K562 (cell line): ENCODE results near the gene GNB2. TPM values are rescaled to one million over a fixed set of nuclear protein-coding genes. Genes with fewer than 3 reads are reported as not detected.

ENCODE experiments used
- HDAC6 ChIP-seq: IDR thresholded peaks from 2 replicates; pipeline ENCODE4 v1.6.1; 2012; ENCODE audit warnings: low read depth, mild to moderate bottlenecking, control low read depth, inconsistent platforms, low read length, moderate library complexity
- MEIS2 ChIP-seq: fragments of 450-650 bp; IDR thresholded peaks from 2 replicates; pipeline ENCODE4 v1.6.1; 2014; ENCODE audit warnings: mild to moderate bottlenecking; ENCODE audit not compliant: partially characterized antibody
- POLR2AphosphoS5 ChIP-seq: IDR thresholded peaks from 2 replicates; pipeline ENCODE4 v1.6.1; 2011; ENCODE audit warnings: mild to moderate bottlenecking, low read depth, low read length, moderate library complexity; ENCODE audit not compliant: control insufficient read depth, insufficient read depth
- RB1 ChIP-seq: fragments of 450-650 bp; IDR thresholded peaks from 2 replicates; pipeline ENCODE4 v1.6.1; 2017; ENCODE audit warnings: low read depth, mild to moderate bottlenecking
- SMARCE1 ChIP-seq: fragments of 450-650 bp; IDR thresholded peaks from 2 replicates; pipeline ENCODE4 v1.7.1; 2016; ENCODE audit warnings: mild to moderate bottlenecking
- TEAD2 ChIP-seq: fragments of 450-650 bp; IDR thresholded peaks from 2 replicates; pipeline ENCODE4 v1.6.1; 2016; ENCODE audit warnings: missing genetic modification characterization, control low read depth, missing compliant biosample characterization
- TEAD4 ChIP-seq, 2 experiments: sonication (generic) in 1 of 2; formaldehyde crosslinking in 1 of 2; IDR thresholded peaks; 2 replicates each; pipeline versions ENCODE4 v1.6.1 to v1.8.0; 2012 to 2022; ENCODE audit warnings: borderline replicate concordance in 1 of 2, inconsistent platforms in 1 of 2, low read length in 1 of 2, mild to moderate bottlenecking in 1 of 2, missing genetic modification reagents in 1 of 2
- TOE1 ChIP-seq, 2 experiments: fragments of 450-650 bp in 1 of 2; sonication (generic) in 1 of 2; formaldehyde crosslinking in 1 of 2; IDR thresholded peaks; 2 replicates each; pipeline versions ENCODE4 v1.7.1 to v1.8.0; 2016 to 2022; ENCODE audit warnings: borderline replicate concordance in 2 of 2, mild to moderate bottlenecking in 2 of 2, antibody characterized with exemption in 1 of 2, inconsistent platforms in 1 of 2, low read depth in 1 of 2, missing genetic modification reagents in 1 of 2, moderate library complexity in 1 of 2
- ZNF668 ChIP-seq: fragments of 250-450 bp; sonication (Bioruptor Pico); IDR thresholded peaks from 2 replicates; pipeline ENCODE4 v1.8.0; 2022; ENCODE audit warnings: mild to moderate bottlenecking, inconsistent platforms
- ZZZ3 ChIP-seq: fragments of 450-650 bp; IDR thresholded peaks from 2 replicates; pipeline ENCODE4 v1.6.1; 2016; ENCODE audit warnings: antibody characterized with exemption, mild to moderate bottlenecking, moderate library complexity
- polyA plus RNA-seq, 8 experiments: library from polyadenylated mRNA; depleted of rRNA in 4 of 8; stranded (reverse) in 5 of 8; unstranded in 3 of 8; fragments of >200 nt; fragmentation: Nextera tagmentation in 2 of 8; fragmentation: Illumina TruSeq in 1 of 8; extraction: Ambion mirVana in 2 of 8; extraction: Trizol in 1 of 8; gene quantifications; 2 replicates each; pipeline versions ENCODE4 v1.2.1 to v1.2.3, GENCODE V29; 2011 to 2014; ENCODE audit warnings: inconsistent platforms in 1 of 8, missing spikeins in 1 of 8
- total RNA-seq, 7 experiments: library from RNA; depleted of rRNA in 6 of 7; stranded (reverse); fragments of >200 nt in 6 of 7; fragmentation: Illumina TruSeq in 2 of 7; extraction: Trizol in 2 of 7; gene quantifications; 2 replicates each; pipeline versions ENCODE4 v1.2.1 to v1.2.3, GENCODE V29; 2011 to 2021; ENCODE audit warnings: low replicate concordance in 1 of 7
- TF ChIP-seq, protein P1 (sequence below), 2 experiments: fragments of 450-650 bp; IDR thresholded peaks; 2 replicates each; pipeline ENCODE4 v1.6.1; 2018; ENCODE audit warnings: mild to moderate bottlenecking in 2 of 2, low read depth in 1 of 2; ENCODE audit not compliant: partially characterized antibody in 2 of 2
- TF ChIP-seq, protein P2 (sequence below): fragments of 250-450 bp; sonication (Bioruptor Pico); IDR thresholded peaks from 2 replicates; pipeline ENCODE4 v1.4.0; 2020; ENCODE audit warnings: mild to moderate bottlenecking, moderate library complexity
- TF ChIP-seq, protein P3 (sequence below), 2 experiments: fragments of 200-800 bp in 1 of 2; sonication (Bioruptor generic) in 1 of 2; sonication (generic) in 1 of 2; formaldehyde crosslinking in 1 of 2; IDR thresholded peaks in 1 of 2; conservative IDR thresholded peaks in 1 of 2; 2 replicates each; pipeline versions ENCODE4 v1.5.0 to v1.6.1; 2016 to 2020; ENCODE audit warnings: missing compliant biosample characterization in 1 of 2, missing genetic modification characterization in 1 of 2, missing genetic modification reagents in 1 of 2
- TF ChIP-seq, protein P4 (sequence below), 2 experiments: fragments of 450-650 bp in 1 of 2; sonication (generic) in 1 of 2; formaldehyde crosslinking; conservative IDR thresholded peaks; 2 replicates each; pipeline versions ENCODE4 v1.4.0 to v1.8.1; 2020 to 2022; ENCODE audit warnings: mild to moderate bottlenecking in 1 of 2, missing genetic modification reagents in 1 of 2
- TF ChIP-seq, protein P5 (sequence below): fragments of 450-650 bp; formaldehyde crosslinking; IDR thresholded peaks from 2 replicates; pipeline ENCODE4 v1.4.0; 2020; ENCODE audit warnings: mild to moderate bottlenecking, moderate library complexity

Gene GNB2
- total and polyA plus RNA-seq, 9 of the 15 experiments (the other 6 are each of a cell fraction or from before 2014, with no cell fraction given), result 0.65 to 320 (median 104) TPM

DNA sequence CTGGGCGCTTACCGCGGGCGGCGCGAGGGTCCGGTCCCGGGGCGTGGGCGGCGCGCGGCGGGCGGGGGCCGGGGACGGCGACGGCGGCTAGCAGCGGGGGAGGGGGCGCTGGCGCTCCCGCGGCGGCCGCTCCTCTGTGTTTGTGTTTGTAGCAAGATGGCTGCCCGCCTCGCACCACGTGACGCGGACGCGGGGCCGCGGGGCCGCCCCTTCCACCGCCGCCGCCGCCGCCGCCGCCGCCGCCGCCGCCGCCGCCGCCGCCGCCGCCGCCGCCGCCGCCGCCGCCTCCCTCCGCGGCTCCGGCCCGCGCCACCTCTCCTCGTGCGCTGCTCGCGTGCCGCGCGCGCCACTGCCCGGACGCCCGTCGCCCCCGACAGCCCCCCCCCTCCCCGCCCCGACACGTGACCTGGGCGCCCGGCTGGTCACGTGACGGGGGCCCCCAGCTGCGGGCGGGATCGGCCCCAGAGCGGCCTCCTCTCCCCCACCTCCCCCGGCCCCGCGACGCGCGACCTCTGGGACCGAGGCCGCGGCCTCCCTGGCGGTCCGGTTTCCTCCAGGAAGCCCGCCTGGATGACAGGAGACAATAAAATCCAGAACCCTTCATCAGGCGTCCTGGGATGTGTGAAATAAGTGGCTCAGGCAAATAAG, 20.7 kb downstream of the GNB2 start, which contains the start of gene GIGYF1 (continued):
- TF ChIP-seq, protein P1, sequence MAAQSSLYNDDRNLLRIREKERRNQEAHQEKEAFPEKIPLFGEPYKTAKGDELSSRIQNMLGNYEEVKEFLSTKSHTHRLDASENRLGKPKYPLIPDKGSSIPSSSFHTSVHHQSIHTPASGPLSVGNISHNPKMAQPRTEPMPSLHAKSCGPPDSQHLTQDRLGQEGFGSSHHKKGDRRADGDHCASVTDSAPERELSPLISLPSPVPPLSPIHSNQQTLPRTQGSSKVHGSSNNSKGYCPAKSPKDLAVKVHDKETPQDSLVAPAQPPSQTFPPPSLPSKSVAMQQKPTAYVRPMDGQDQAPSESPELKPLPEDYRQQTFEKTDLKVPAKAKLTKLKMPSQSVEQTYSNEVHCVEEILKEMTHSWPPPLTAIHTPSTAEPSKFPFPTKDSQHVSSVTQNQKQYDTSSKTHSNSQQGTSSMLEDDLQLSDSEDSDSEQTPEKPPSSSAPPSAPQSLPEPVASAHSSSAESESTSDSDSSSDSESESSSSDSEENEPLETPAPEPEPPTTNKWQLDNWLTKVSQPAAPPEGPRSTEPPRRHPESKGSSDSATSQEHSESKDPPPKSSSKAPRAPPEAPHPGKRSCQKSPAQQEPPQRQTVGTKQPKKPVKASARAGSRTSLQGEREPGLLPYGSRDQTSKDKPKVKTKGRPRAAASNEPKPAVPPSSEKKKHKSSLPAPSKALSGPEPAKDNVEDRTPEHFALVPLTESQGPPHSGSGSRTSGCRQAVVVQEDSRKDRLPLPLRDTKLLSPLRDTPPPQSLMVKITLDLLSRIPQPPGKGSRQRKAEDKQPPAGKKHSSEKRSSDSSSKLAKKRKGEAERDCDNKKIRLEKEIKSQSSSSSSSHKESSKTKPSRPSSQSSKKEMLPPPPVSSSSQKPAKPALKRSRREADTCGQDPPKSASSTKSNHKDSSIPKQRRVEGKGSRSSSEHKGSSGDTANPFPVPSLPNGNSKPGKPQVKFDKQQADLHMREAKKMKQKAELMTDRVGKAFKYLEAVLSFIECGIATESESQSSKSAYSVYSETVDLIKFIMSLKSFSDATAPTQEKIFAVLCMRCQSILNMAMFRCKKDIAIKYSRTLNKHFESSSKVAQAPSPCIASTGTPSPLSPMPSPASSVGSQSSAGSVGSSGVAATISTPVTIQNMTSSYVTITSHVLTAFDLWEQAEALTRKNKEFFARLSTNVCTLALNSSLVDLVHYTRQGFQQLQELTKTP (IDR thresholded peaks at IDR 0.05; ENCODE audit: low read depth in 1 of 2, partially characterized antibody in 2 of 2), result no peak
- no peak for TF ChIP-seq MEIS2
- TF ChIP-seq, protein P2, sequence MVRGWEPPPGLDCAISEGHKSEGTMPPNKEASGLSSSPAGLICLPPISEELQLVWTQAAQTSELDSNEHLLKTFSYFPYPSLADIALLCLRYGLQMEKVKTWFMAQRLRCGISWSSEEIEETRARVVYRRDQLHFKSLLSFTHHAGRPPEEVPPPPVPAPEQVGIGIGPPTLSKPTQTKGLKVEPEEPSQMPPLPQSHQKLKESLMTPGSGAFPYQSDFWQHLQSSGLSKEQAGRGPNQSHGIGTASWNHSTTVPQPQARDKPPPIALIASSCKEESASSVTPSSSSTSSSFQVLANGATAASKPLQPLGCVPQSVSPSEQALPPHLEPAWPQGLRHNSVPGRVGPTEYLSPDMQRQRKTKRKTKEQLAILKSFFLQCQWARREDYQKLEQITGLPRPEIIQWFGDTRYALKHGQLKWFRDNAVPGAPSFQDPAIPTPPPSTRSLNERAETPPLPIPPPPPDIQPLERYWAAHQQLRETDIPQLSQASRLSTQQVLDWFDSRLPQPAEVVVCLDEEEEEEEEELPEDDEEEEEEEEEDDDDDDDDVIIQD (CRISPR knock-in tag), result no peak
- TF ChIP-seq TEAD4 (IDR thresholded peaks at IDR 0.05; ENCODE audit: low read length), result no peak
- no peak for TF ChIP-seq TEAD4 (CRISPR knock-in tag; IDR thresholded peaks at IDR 0.05; ENCODE audit: borderline replicate concordance)
- no peak for TF ChIP-seq SMARCE1
- TF ChIP-seq, protein P3, sequence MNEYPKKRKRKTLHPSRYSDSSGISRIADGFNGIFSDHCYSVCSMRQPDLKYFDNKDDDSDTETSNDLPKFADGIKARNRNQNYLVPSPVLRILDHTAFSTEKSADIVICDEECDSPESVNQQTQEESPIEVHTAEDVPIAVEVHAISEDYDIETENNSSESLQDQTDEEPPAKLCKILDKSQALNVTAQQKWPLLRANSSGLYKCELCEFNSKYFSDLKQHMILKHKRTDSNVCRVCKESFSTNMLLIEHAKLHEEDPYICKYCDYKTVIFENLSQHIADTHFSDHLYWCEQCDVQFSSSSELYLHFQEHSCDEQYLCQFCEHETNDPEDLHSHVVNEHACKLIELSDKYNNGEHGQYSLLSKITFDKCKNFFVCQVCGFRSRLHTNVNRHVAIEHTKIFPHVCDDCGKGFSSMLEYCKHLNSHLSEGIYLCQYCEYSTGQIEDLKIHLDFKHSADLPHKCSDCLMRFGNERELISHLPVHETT (CRISPR knock-in tag; conservative IDR thresholded peaks at IDR 0.05 in 1 of 2, IDR thresholded peaks at IDR 0.05 in 1 of 2), result peak in 1 of 2 experiments; percentile 99; a peak in 2 of 4 replicates
- TF ChIP-seq ZNF668 (CRISPR knock-in tag), result no peak
- TF ChIP-seq HDAC6, result no peak
- TF ChIP-seq POLR2AphosphoS5, result no peak
- no peak for TF ChIP-seq ZZZ3
- TF ChIP-seq, protein P4, sequence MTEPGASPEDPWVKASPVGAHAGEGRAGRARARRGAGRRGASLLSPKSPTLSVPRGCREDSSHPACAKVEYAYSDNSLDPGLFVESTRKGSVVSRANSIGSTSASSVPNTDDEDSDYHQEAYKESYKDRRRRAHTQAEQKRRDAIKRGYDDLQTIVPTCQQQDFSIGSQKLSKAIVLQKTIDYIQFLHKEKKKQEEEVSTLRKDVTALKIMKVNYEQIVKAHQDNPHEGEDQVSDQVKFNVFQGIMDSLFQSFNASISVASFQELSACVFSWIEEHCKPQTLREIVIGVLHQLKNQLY (CRISPR knock-in tag; conservative IDR thresholded peaks at IDR 0.05), result no peak
- TF ChIP-seq TOE1 (IDR thresholded peaks at IDR 0.05; ENCODE audit: borderline replicate concordance), result peak; percentile 92
- no peak for TF ChIP-seq TOE1 (CRISPR knock-in tag; IDR thresholded peaks at IDR 0.05; ENCODE audit: borderline replicate concordance, low read depth)
- TF ChIP-seq, protein P5, sequence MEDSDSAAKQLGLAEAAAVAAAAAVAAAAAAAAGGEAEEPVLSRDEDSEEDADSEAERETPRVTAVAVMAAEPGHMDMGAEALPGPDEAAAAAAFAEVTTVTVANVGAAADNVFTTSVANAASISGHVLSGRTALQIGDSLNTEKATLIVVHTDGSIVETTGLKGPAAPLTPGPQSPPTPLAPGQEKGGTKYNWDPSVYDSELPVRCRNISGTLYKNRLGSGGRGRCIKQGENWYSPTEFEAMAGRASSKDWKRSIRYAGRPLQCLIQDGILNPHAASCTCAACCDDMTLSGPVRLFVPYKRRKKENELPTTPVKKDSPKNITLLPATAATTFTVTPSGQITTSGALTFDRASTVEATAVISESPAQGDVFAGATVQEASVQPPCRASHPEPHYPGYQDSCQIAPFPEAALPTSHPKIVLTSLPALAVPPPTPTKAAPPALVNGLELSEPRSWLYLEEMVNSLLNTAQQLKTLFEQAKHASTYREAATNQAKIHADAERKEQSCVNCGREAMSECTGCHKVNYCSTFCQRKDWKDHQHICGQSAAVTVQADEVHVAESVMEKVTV (CRISPR knock-in tag), result peak; percentile 17; the same call in 1 of the 2 replicates
- TF ChIP-seq RB1, result peak; percentile 58; the same call in 1 of the 2 replicates
- TF ChIP-seq TEAD2, result no peak
